Amygdala (tissue), 56 donors: Measurements from ENCODE around the gene PLA2R1.

ENCODE experiments used
- DNase-seq, 56 donors: peaks; one replicate each; lab custom pipeline; 2025; lab: John Stamatoyannopoulos, UW

PLA2R1 gene

GRCh38 chr2:160062292-160063005, at the start of gene PLA2R1:
PLA2R1 (minus strand) TSS chr2:160062615; CDS start chr2:160062403, 212 bp downstream.
- DNase-seq, result peak in 4 of 56 donors; percentile 6 to 24 (median 13)

GRCh38 chr2:160110674-160111239, 48.3 kb upstream of the PLA2R1 start:
- no peak for DNase-seq

- peak in 37 of 56 donors; percentile 0 to 68 (median 13) for DNase-seq
Observed at GRCh38 chr2:160109939-160110673, 47.7 kb upstream of the PLA2R1 start.

GRCh38 chr2:160109243-160109642, 46.8 kb upstream of the PLA2R1 start:
- DNase-seq, result no peak

GRCh38 chr2:160108646-160109045, 46.2 kb upstream of the PLA2R1 start:
- no peak for DNase-seq

GRCh38 chr2:160105366-160105765, 43.0 kb upstream of the PLA2R1 start:
- DNase-seq, result no peak

GRCh38 chr2:160104115-160104514, 41.7 kb upstream of the PLA2R1 start:
- DNase-seq, result no peak

- no peak for DNase-seq
Observed at GRCh38 chr2:160097326-160097725, 34.9 kb upstream of the PLA2R1 start.

- no peak for DNase-seq
Observed at GRCh38 chr2:160096409-160096808, 34.0 kb upstream of the PLA2R1 start.

GRCh38 chr2:160092445-160092844, 30.0 kb upstream of the PLA2R1 start:
- DNase-seq, result no peak

- DNase-seq, result no peak
Observed at GRCh38 chr2:160091381-160091780, 29.0 kb upstream of the PLA2R1 start.

GRCh38 chr2:160087854-160088745, 25.7 kb upstream of the PLA2R1 start:
- no peak for DNase-seq

- no peak for DNase-seq
Observed at GRCh38 chr2:160085662-160086061, 23.2 kb upstream of the PLA2R1 start.

- no peak for DNase-seq
Observed at GRCh38 chr2:160077912-160078810, 15.7 kb upstream of the PLA2R1 start.

GRCh38 chr2:160076914-160077313, 14.5 kb upstream of the PLA2R1 start:
- no peak for DNase-seq

- no peak for DNase-seq
Observed at GRCh38 chr2:160076241-160076640, 13.8 kb upstream of the PLA2R1 start.

- DNase-seq, result no peak
Observed at GRCh38 chr2:160075171-160075570, 12.8 kb upstream of the PLA2R1 start.

GRCh38 chr2:160073284-160073888, 11.0 kb upstream of the PLA2R1 start:
- DNase-seq, result no peak

GRCh38 chr2:160068906-160069305, 6.5 kb upstream of the PLA2R1 start:
- DNase-seq, result no peak
